ENCODE data around the gene ATL3.

DNA sequence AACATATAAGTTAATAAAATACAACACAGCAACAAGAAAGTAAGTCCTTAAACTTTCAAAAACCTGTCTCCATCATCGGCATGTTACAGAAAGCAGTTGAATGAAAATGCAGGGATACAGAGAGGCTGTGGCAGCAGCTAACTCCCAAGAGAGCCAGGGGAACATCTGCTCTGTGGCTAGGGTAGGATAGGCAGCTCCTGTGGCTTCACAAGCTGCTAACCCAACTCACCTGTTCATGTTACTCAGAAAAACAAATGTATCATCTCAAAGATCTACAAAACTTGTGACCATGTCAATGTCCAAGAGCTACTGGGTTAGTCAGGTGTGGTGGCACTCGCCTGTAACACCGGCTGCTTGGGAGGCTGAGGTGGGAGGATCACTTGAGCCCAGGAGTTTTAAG is 41.8 kb downstream of the ATL3 start:
- TF ChIP-seq, protein P1, sequence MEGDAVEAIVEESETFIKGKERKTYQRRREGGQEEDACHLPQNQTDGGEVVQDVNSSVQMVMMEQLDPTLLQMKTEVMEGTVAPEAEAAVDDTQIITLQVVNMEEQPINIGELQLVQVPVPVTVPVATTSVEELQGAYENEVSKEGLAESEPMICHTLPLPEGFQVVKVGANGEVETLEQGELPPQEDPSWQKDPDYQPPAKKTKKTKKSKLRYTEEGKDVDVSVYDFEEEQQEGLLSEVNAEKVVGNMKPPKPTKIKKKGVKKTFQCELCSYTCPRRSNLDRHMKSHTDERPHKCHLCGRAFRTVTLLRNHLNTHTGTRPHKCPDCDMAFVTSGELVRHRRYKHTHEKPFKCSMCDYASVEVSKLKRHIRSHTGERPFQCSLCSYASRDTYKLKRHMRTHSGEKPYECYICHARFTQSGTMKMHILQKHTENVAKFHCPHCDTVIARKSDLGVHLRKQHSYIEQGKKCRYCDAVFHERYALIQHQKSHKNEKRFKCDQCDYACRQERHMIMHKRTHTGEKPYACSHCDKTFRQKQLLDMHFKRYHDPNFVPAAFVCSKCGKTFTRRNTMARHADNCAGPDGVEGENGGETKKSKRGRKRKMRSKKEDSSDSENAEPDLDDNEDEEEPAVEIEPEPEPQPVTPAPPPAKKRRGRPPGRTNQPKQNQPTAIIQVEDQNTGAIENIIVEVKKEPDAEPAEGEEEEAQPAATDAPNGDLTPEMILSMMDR (IDR thresholded peaks at IDR 0.05; ENCODE audit: poor library complexity) = no peak
- TF ChIP-seq EZH2 (IDR thresholded peaks at IDR 0.05; ENCODE audit: borderline replicate concordance) (no peak), EZH2phosphoT487 (IDR thresholded peaks at IDR 0.05; ENCODE audit: low read depth, severe bottlenecking, unreplicated experiment) (no peak)

Measured in hepatocyte (in vitro differentiated cells).